ENCODE measurements around the gene EHD1. TPM values are rescaled to one million over a fixed set of nuclear protein-coding genes. Genes with fewer than 3 reads are reported as not detected.

The EHD1 gene
- total and polyA plus RNA-seq, 2 of the 8 experiments (the other 6 are each of a cell fraction or from before 2014, with no cell fraction given): 31.5 to 42.9 TPM

GRCh38 chr11:64887757-64888405, 9.5 kb upstream of the EHD1 start (continued):
- TF ChIP-seq HDAC2 (IDR thresholded peaks at IDR 0.05; ENCODE audit: borderline replicate concordance in 1 of 2, low read depth in 2 of 2, low read length in 2 of 2): no peak
- TF ChIP-seq JUND (IDR thresholded peaks at IDR 0.05; ENCODE audit: low read length): no peak
